Small intestine (tissue), 7 donors: ENCODE data around the gene MKKS. TPM values are rescaled to one million over a fixed set of nuclear protein-coding genes. Genes with fewer than 3 reads are reported as not detected.
A peak's percentile ranks its signal among the peaks of the same experiment; 100 is the strongest.

Experiments
- DNase-seq, 2 donors: peaks; one replicate each; pipeline versions ENCODE4 v3.0.0 to v3.0.0-alpha.2; 2013
- FAIRE-seq: peaks from 2 replicates; lab custom pipeline; 2012; peaks lifted over from hg19 to GRCh38; lab: Jason Lieb, UNC
- H3K27ac ChIP-seq, 3 donors: one replicate each; pipeline ENCODE4 v1.5.1; 2013; ENCODE audit warnings: low read length in 2 of 3, mild to moderate bottlenecking in 2 of 3, control low read depth in 1 of 3, inconsistent platforms in 1 of 3, low read depth in 1 of 3, moderate library complexity in 1 of 3
- H3K27me3 ChIP-seq, 3 donors: one replicate each; pipeline ENCODE4 v1.6.1; 2013; ENCODE audit warnings: low read length in 3 of 3, inconsistent platforms in 1 of 3; ENCODE audit not compliant: control insufficient read depth in 3 of 3, insufficient read depth in 3 of 3
- H3K36me3 ChIP-seq, 3 donors: one replicate each; pipeline ENCODE4 v1.6.1; 2013; ENCODE audit warnings: low read length in 3 of 3, inconsistent platforms in 1 of 3, low read depth in 1 of 3, mild to moderate bottlenecking in 1 of 3, moderate library complexity in 1 of 3; ENCODE audit not compliant: control insufficient read depth in 3 of 3, insufficient read depth in 2 of 3
- H3K4me1 ChIP-seq, 3 donors: one replicate each; pipeline ENCODE4 v1.6.1; 2013; ENCODE audit warnings: low read length in 2 of 3, inconsistent platforms in 1 of 3, low read depth in 1 of 3, mild to moderate bottlenecking in 1 of 3, moderate library complexity in 1 of 3; ENCODE audit not compliant: control insufficient read depth in 3 of 3, insufficient read depth in 2 of 3
- H3K4me3 ChIP-seq, 3 donors: one replicate each; pipeline ENCODE4 v1.5.1; 2013; ENCODE audit warnings: low read length in 3 of 3, control low read depth in 1 of 3, inconsistent platforms in 1 of 3, low read depth in 1 of 3, mild to moderate bottlenecking in 1 of 3, moderate library complexity in 1 of 3
- H3K9me3 ChIP-seq, 2 donors: one replicate each; pipeline ENCODE4 v1.6.1; 2013; ENCODE audit warnings: low read depth in 1 of 2, low read length in 1 of 2; ENCODE audit not compliant: control insufficient read depth in 2 of 2, insufficient read depth in 1 of 2
- WGBS, 3 donors: extraction: QIAGEN DNeasy Blood & Tissue Kit; methylation state at CpG; one replicate each; pipeline ENCODE4 v1.1.7; 2013; 5-methylcytosine and 5-hydroxymethylcytosine counted together
- polyA plus RNA-seq, 4 donors: library from polyadenylated mRNA; stranded (reverse) in 3 of 4; unstranded in 1 of 4; fragments of 200-250 nt in 3 of 4; fragments of 120-200 nt in 1 of 4; gene quantifications; one replicate each; pipeline versions ENCODE4 v1.2.1 to v1.2.3, GENCODE V29; 2013
- donor health status: healthy with polysubstance abuse.
- donor health status: control.
- donor health status: control.
- donor health status: Bipolar disorder and iron deficiency.
- donor health status: healthy.

MKKS gene
- polyA plus RNA-seq, 4 donors, result 22.7 to 29.1 (median 24.6) TPM

DNA sequence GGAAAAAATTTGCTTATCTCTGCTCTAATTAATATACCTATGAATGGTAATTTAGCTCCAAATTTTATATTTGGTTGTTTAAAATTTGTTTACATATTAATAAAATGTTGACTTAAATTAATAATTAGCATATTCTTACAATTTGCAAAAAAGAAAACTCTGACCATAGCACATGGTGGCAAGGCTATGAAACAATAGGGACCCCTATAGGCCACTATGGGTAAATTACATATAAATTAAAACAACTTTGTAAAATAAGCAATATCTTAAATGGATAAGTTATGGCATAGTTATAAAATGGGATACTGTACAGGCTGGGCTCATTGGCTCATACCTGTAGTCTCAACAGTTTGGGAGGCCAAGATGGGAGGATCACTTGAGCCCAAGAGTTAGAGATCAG is 76.0 kb downstream of the MKKS start:
- no peak overlapping the region for H3K4me3 ChIP-seq
- no peaks in the 10 kb centered on the region for H3K4me1 ChIP-seq
- no peak for FAIRE-seq
- peaks cover 0 to 5% of the 10 kb centered on the region in 2 donors for H3K9me3 ChIP-seq
- no peak overlapping the region for H3K27ac ChIP-seq
- H3K27me3 ChIP-seq, result no peaks in the 10 kb centered on the region
- no peak for DNase-seq
- H3K36me3 ChIP-seq, result no peaks in the 10 kb centered on the region

DNA sequence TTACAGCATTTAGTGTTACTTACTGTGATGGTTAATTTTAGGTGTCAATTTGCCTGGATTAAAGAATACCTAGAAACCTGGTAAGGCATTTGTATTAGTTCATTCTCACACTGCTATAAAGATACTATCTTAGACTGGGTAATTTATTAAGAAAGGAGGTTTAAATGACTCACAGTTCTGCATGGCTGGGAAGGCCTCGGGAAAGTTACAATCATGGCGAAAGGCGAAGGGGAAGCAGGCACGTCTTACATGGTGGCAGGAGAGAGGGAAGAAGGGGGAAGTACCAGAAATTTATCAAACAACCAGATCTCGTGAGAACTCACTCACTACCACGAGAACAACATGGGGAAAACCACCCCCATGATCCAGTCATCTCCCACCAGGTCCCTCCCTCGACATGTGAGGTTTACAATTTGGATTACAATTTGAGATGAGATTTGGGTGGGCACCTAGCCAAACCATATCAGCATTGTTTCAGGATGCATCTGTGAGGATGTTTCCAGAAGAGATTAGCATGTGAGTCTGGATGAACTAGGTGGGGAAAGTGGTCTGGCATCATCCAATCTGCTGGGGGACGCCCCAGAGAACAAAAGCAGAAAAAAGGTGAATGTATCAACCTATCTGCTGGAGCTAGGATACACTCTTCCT is 76.8 kb downstream of the MKKS start:
- no peaks in the 10 kb centered on the region for H3K4me1 ChIP-seq
- H3K27ac ChIP-seq, result no peak overlapping the region
- peaks cover 0 to 5% of the 10 kb centered on the region in 2 donors for H3K9me3 ChIP-seq
- 65 to 75% (median 65%) methylated on average over 8 of the region's 8 CpGs for WGBS, 3 donors
- no peak overlapping the region for H3K4me3 ChIP-seq
- FAIRE-seq (no peak), DNase-seq (no peak)
- H3K27me3 ChIP-seq, result no peaks in the 10 kb centered on the region
- H3K36me3 ChIP-seq, result no peaks in the 10 kb centered on the region

DNA sequence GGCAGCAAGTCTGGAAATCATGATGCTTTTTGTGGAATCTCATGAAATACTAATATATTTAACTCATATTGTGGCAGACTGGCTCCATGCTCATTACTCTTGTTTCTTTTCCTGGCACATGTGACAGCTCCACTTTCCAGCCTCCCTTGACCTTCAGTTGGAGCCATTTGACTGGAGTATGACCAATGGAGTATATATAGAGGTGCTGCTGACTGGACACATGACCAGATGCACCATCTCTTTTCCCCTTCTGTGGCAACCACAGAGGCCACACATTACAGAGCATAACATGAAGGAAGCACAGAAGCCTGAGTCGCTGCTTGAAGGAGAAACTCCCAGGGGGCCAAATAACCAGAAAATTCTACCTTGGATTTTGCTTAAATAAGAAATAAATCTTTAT is 77.4 kb downstream of the MKKS start:
- Histone ChIP-seq H3K36me3 (no peaks in the 10 kb centered on the region), H3K27me3 (no peaks in the 10 kb centered on the region), H3K4me1 (no peaks in the 10 kb centered on the region), H3K9me3 (peaks cover 0 to 5% of the 10 kb centered on the region in 2 donors), H3K27ac (no peak overlapping the region), H3K4me3 (no peak overlapping the region)
- FAIRE-seq (no peak), DNase-seq (no peak)
- WGBS, 3 donors, result 83 to 95% (median 85%) methylated on average over 1 of the region's 1 CpG

DNA sequence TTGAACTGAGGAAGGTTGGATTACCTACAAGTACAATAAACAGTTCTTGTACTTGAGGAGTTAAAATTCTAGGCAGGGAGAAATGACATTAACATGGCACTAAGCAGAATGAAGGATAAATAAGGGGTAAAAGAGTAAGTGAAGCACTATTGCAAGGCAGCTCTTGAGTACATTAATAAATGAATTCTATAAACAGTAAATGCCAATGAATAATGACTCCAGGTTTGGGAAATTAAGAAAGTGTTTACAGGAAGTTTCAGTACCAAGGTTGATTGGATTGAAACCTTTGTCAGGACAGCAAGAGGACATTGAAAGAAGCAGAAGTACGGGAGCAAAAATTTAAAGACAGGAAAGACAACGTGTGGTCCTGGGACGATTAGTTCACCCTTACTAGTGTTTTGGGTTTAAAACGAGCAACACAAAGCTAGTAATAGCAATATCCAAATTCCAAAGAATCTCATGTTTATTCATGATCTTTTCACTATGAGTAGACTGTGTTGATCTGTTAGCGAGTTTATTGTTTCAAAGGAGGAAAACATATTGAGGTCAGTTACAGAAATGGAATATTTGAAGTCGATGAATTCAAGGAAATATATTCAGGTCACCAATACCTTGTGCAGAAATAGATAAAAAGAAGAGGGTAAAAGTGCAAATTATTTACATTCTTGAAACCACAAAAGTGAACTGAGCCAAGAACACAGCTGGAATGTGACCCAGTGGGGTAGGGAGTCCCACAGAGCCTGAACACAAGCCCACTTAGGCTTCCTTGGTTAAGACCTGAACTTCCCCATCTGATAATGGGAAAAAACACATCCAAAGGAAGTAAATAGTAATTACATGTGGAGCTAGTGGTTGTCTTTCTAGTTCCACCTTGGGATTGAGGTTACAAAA is 80.8 kb downstream of the MKKS start:
- Histone ChIP-seq H3K27me3 (no peaks in the 10 kb centered on the region), H3K27ac (no peak overlapping the region), H3K36me3 (no peaks in the 10 kb centered on the region), H3K4me1 (peaks cover 0 to 3% (median 0%) of the 10 kb centered on the region in 3 donors), H3K4me3 (no peak overlapping the region), H3K9me3 (peaks cover 0 to 5% of the 10 kb centered on the region in 2 donors)
- no peak for FAIRE-seq
- DNase-seq, result peak in 1 of 2 donors; percentile 9
- 43 to 66% (median 47%) methylated on average over 6 of the region's 6 CpGs for WGBS, 3 donors

Other genes starting within 250 kb of the MKKS start
- gene SNAP25, start 215.4 kb downstream of the MKKS start, polyA plus RNA-seq, result 10 to 100 TPM in 1 of 4 donors, 1 to 10 TPM in 3; 2.0 to 10.7 (median 2.8) TPM
- 1 to 10 TPM; 1.6 to 7.1 (median 2.5) TPM for gene SLX4IP, start 1.1 kb upstream of the MKKS start, polyA plus RNA-seq
- 10 to 100 TPM in 3 of 4 donors, 1 to 10 TPM in 1; 6.3 to 63.7 (median 15.7) TPM for gene JAG1, start 239.8 kb upstream of the MKKS start, polyA plus RNA-seq